Liver (tissue), 9 donors: ENCODE results near the gene ZNF304. TPM values are rescaled to one million over a fixed set of nuclear protein-coding genes. Genes with fewer than 3 reads are reported as not detected.

Experiments used
- DNase-seq: peaks from one replicate; pipeline ENCODE4 v3.0.0-alpha.2; 2017; ENCODE audit warnings: low spot score
- H3K27ac ChIP-seq, 2 donors: one replicate each; pipeline ENCODE4 v1.7.0; 2013; ENCODE audit warnings: inconsistent platforms in 2 of 2, low read length in 2 of 2, control low read depth in 1 of 2, low read depth in 1 of 2, mild to moderate bottlenecking in 1 of 2
- H3K27me3 ChIP-seq, 4 donors: one replicate each; pipeline versions ENCODE4 v1.6.1 to v1.7.0; 2013; ENCODE audit warnings: low read length in 3 of 4, inconsistent platforms in 1 of 4, mild to moderate bottlenecking in 1 of 4, moderate library complexity in 1 of 4; ENCODE audit not compliant: control insufficient read depth in 4 of 4, insufficient read depth in 4 of 4
- H3K36me3 ChIP-seq, 4 donors: one replicate each; pipeline versions ENCODE4 v1.6.1 to v1.7.0; 2013; ENCODE audit warnings: low read length in 3 of 4, mild to moderate bottlenecking in 3 of 4, low read depth in 1 of 4, moderate library complexity in 1 of 4; ENCODE audit not compliant: control insufficient read depth in 4 of 4, insufficient read depth in 3 of 4
- H3K4me1 ChIP-seq, 4 donors: one replicate each; pipeline versions ENCODE4 v1.6.1 to v1.7.0; 2013; ENCODE audit warnings: low read length in 3 of 4, mild to moderate bottlenecking in 3 of 4, moderate library complexity in 1 of 4; ENCODE audit not compliant: control insufficient read depth in 4 of 4, insufficient read depth in 4 of 4
- H3K4me3 ChIP-seq, 3 donors: one replicate each; pipeline versions ENCODE4 v1.6.1 to v1.7.0; 2013; ENCODE audit warnings: low read length in 3 of 3, control low read depth in 1 of 3, low read depth in 1 of 3, mild to moderate bottlenecking in 1 of 3
- H3K9ac ChIP-seq, 2 donors: one replicate each; pipeline ENCODE4 v1.7.0; 2013; ENCODE audit warnings: low read length in 2 of 2, mild to moderate bottlenecking in 2 of 2, moderate library complexity in 2 of 2, control low read depth in 1 of 2, low read depth in 1 of 2
- H3K9me3 ChIP-seq, 4 donors: one replicate each; pipeline versions ENCODE4 v1.6.1 to v1.7.0; 2013; ENCODE audit warnings: low read length in 3 of 4; ENCODE audit not compliant: control insufficient read depth in 4 of 4
- ATF3 ChIP-seq: IDR thresholded peaks from 2 replicates; pipeline ENCODE4 v1.6.1; 2016; ENCODE audit warnings: antibody characterized with exemption
- CTCF ChIP-seq: fragments of 150-350 bp; IDR thresholded peaks from 2 replicates; pipeline ENCODE4 v1.5.1; 2017; ENCODE audit warnings: improper control_type of control experiment, low read depth, low read length; ENCODE audit not compliant: missing input control
- EGR1 ChIP-seq, 2 donors: IDR thresholded peaks; 2 replicates each; pipeline ENCODE4 v1.6.1; 2016 to 2018; ENCODE audit warnings: antibody characterized with exemption in 2 of 2, low read depth in 2 of 2
- FOXA1 ChIP-seq: IDR thresholded peaks from 2 replicates; pipeline ENCODE4 v1.6.1; 2016; ENCODE audit warnings: antibody characterized with exemption
- FOXA2 ChIP-seq: IDR thresholded peaks from 2 replicates; pipeline ENCODE4 v1.6.1; 2016; ENCODE audit warnings: antibody characterized with exemption
- GABPA ChIP-seq, 2 donors: IDR thresholded peaks in 1 of 2; conservative IDR thresholded peaks in 1 of 2; 2 replicates each; pipeline ENCODE4 v1.6.1; 2016; ENCODE audit warnings: antibody characterized with exemption in 2 of 2, mild to moderate bottlenecking in 1 of 2, moderate library complexity in 1 of 2
- HNF4A ChIP-seq, 2 donors: conservative IDR thresholded peaks; 2 replicates each; pipeline ENCODE4 v1.6.1; 2016; ENCODE audit warnings: antibody characterized with exemption in 2 of 2, mild to moderate bottlenecking in 2 of 2
- JUND ChIP-seq, 2 donors: IDR thresholded peaks; 2 replicates each; pipeline ENCODE4 v1.6.1; 2016; ENCODE audit warnings: antibody characterized with exemption in 2 of 2
- MAX ChIP-seq: IDR thresholded peaks from 2 replicates; pipeline ENCODE4 v1.6.1; 2016; ENCODE audit warnings: antibody characterized with exemption
- RAD21 ChIP-seq, 2 donors: IDR thresholded peaks; 2 replicates each; pipeline ENCODE4 v1.6.1; 2016; ENCODE audit warnings: antibody characterized with exemption in 2 of 2, mild to moderate bottlenecking in 2 of 2
- REST ChIP-seq: IDR thresholded peaks from 2 replicates; pipeline ENCODE4 v1.6.1; 2016; ENCODE audit warnings: antibody characterized with exemption, mild to moderate bottlenecking
- RXRA ChIP-seq, 2 donors: IDR thresholded peaks; 2 replicates each; pipeline ENCODE4 v1.6.1; 2017 to 2018; ENCODE audit warnings: antibody characterized with exemption in 2 of 2, mild to moderate bottlenecking in 1 of 2
- SP1 ChIP-seq: IDR thresholded peaks from 2 replicates; pipeline ENCODE4 v1.6.1; 2018; ENCODE audit warnings: antibody characterized with exemption, mild to moderate bottlenecking
- TAF1 ChIP-seq: conservative IDR thresholded peaks from 2 replicates; pipeline ENCODE4 v1.6.1; 2016; ENCODE audit warnings: antibody characterized with exemption, mild to moderate bottlenecking
- YY1 ChIP-seq: IDR thresholded peaks from 2 replicates; pipeline ENCODE4 v1.6.1; 2016; ENCODE audit warnings: antibody characterized with exemption, mild to moderate bottlenecking
- ZBTB33 ChIP-seq: IDR thresholded peaks from 2 replicates; pipeline ENCODE4 v1.6.1; 2016; ENCODE audit warnings: antibody characterized with exemption
- WGBS: extraction: QIAGEN DNeasy Blood & Tissue Kit; methylation state at CpG from one replicate; pipeline ENCODE4 v1.1.7; 2013; 5-methylcytosine and 5-hydroxymethylcytosine counted together
- polyA plus RNA-seq, 2 donors: library from polyadenylated mRNA; stranded (reverse) in 1 of 2; unstranded in 1 of 2; fragments of 200-250 nt in 1 of 2; fragments of >200 nt in 1 of 2; fragmentation: Nextera tagmentation in 1 of 2; extraction: Ambion mirVana in 1 of 2; gene quantifications; one replicate each; pipeline versions ENCODE4 v1.2.1 to v1.2.3, GENCODE V29; 2013 to 2015
- total RNA-seq, 2 donors: library from RNA; depleted of rRNA; stranded (reverse); fragments of >200 nt; gene quantifications; one replicate each; pipeline ENCODE4 v1.2.3, GENCODE V29; 2014
- donor health status: healthy.
- donor health status: healthy.
- donor health status: healthy.
- donor health status: healthy.
- donor health status: healthy.

ZNF304 gene
- total and polyA plus RNA-seq, 4 donors, result 0.90 to 5.6 (median 2.3) TPM

GRCh38 chr19:57376151-57376550 is 25.1 kb downstream of the ZNF304 start:
- Histone ChIP-seq H3K4me3 (no peak overlapping the region), H3K27me3 (no peaks in the 10 kb centered on the region), H3K27ac (no peak overlapping the region), H3K9ac (no peak overlapping the region), H3K9me3 (peaks cover 24 to 65% (median 51%) of the 10 kb centered on the region in 4 donors), H3K4me1 (no peaks in the 10 kb centered on the region), H3K36me3 (peaks cover 2 to 45% (median 42%) of the 10 kb centered on the region in 4 donors)
- DNase-seq, result no peak
- 94% methylated on average over 6 of the region's 6 CpGs for WGBS
- TF ChIP-seq HNF4A (conservative IDR thresholded peaks at IDR 0.05) (no peak), MAX (no peak), SP1 (no peak), FOXA2 (no peak), GABPA (IDR thresholded peaks at IDR 0.05 in 1 of 2, conservative IDR thresholded peaks at IDR 0.05 in 1 of 2) (no peak)

- TF ChIP-seq ATF3, result no peak
- H3K27ac ChIP-seq, result no peak overlapping the region
- WGBS, result 96% methylated on average over 3 of the region's 3 CpGs
- no peak overlapping the region for H3K9ac ChIP-seq
- peaks cover 2 to 34% (median 28%) of the 10 kb centered on the region in 4 donors for H3K36me3 ChIP-seq
- peak overlapping the region in 2 of 3 donors; percentile 44 to 55 for H3K4me3 ChIP-seq
- H3K4me1 ChIP-seq, result no peaks in the 10 kb centered on the region
- H3K9me3 ChIP-seq, result peaks cover 26 to 61% (median 44%) of the 10 kb centered on the region in 4 donors
- no peak for DNase-seq
- H3K27me3 ChIP-seq, result no peaks in the 10 kb centered on the region
Observed at GRCh38 chr19:57377498-57378146, 26.6 kb downstream of the ZNF304 start.

GRCh38 chr19:57380923-57381322 is 29.9 kb downstream of the ZNF304 start:
- Histone ChIP-seq H3K27ac (no peak overlapping the region), H3K9ac (no peak overlapping the region), H3K36me3 (peaks cover 0 to 21% (median 17%) of the 10 kb centered on the region in 4 donors), H3K4me1 (no peaks in the 10 kb centered on the region), H3K27me3 (no peaks in the 10 kb centered on the region), H3K9me3 (peaks cover 21 to 51% (median 36%) of the 10 kb centered on the region in 4 donors), H3K4me3 (peak overlapping the region in 1 of 3 donors; percentile 26)
- TF ChIP-seq EGR1 (IDR thresholded peaks at IDR 0.05; ENCODE audit: low read depth in 2 of 2) (no peak), TAF1 (no peak), CTCF (no peak), SP1 (no peak), RXRA (IDR thresholded peaks at IDR 0.05) (no peak), JUND (IDR thresholded peaks at IDR 0.05) (no peak), ATF3 (no peak), YY1 (no peak), FOXA2 (no peak), GABPA (IDR thresholded peaks at IDR 0.05 in 1 of 2, conservative IDR thresholded peaks at IDR 0.05 in 1 of 2) (no peak), FOXA1 (no peak), REST (no peak), MAX (no peak), RAD21 (IDR thresholded peaks at IDR 0.05) (no peak), ZBTB33 (no peak)
- DNase-seq, result no peak
